ENCODE results near the gene DUOX2.

The DUOX2 gene

DNA sequence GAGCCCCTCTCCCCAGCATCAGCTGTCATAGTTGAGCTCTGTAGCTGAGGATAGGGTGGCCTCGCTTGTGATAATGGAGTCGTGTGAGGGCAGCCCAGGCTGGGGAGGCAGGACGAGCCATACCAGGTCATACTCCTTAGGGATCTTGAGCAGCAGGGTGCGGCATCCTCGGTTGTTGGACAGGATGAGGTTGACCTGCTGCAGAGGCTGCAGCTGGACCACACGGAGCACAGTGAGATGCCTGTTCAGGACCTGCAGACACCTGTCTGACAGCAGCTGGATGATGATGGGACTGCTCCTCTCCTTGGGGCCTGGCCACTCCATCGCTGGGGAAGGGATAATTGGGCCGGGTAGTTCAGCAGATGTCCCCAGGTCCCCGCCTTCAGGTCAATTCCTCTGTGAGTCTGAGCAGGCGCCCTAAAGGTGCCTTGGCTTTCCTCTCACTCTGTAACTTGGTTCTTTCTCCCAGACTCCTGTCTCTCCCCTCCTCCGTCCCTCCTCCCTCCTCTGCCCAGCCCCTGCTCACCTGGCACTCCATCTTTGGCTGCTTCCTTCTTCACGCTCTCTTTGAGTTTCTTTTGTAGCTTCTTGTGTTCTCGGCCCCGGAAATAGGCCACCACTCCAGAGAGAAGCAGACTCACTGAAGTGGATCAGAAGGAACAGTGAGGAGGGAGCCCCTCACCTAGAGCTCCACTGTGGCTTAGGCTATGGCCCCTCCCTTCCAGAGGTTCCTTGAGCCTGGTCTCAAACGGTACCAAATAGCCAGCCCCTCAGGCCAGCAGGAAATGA, 7.8 kb downstream of the DUOX2 start:
- ChIA-PET POLR2A (no interaction called here), CTCF (interaction anchor here (1.6 kb wide), 1 partner anchor 12 kb away, joined by 9 read pairs; no protein-coding TSS in a partner anchor)
- Histone ChIP-seq H3K4me1 (ENCODE audit: control insufficient read depth, insufficient read depth, low read length) (no peaks in the 10 kb centered on the region), H3K36me3 (ENCODE audit: control insufficient read depth in 2 of 2, insufficient read depth in 1 of 2, low read length in 2 of 2) (no peaks in the 10 kb centered on the region), H3K9me3 (ENCODE audit: control insufficient read depth, insufficient read depth, low read depth, low read length) (no peaks in the 10 kb centered on the region), H3K4me3 (ENCODE audit: low read depth, low read length) (no peak overlapping the region), H3K27ac (ENCODE audit: extremely low read depth, low read depth, low read length) (no peak overlapping the region)
- TF ChIP-seq GFI1B (tag by site-specific recombination; IDR thresholded peaks at IDR 0.05) (no peak), ZNF501 (tag by site-specific recombination; IDR thresholded peaks at IDR 0.05) (no peak), ZNF248 (tag by site-specific recombination; IDR thresholded peaks at IDR 0.05) (no peak), ZNF521 (tag by site-specific recombination; IDR thresholded peaks at IDR 0.05) (no peak), ZNF416 (tag by site-specific recombination; IDR thresholded peaks at IDR 0.05) (no peak), ZFP69B (tag by site-specific recombination; IDR thresholded peaks at IDR 0.05) (no peak), SCRT2 (tag by site-specific recombination; IDR thresholded peaks at IDR 0.05) (no peak), ZNF239 (tag by site-specific recombination; IDR thresholded peaks at IDR 0.05) (no peak), ZNF223 (tag by site-specific recombination; IDR thresholded peaks at IDR 0.05) (no peak), ZNF548 (tag by site-specific recombination; IDR thresholded peaks at IDR 0.05) (no peak), ZNF202 (tag by site-specific recombination; IDR thresholded peaks at IDR 0.05; ENCODE audit: borderline replicate concordance) (no peak), KLF7 (tag by site-specific recombination; IDR thresholded peaks at IDR 0.05; ENCODE audit: borderline replicate concordance) (no peak), ZNF37A (tag by site-specific recombination; IDR thresholded peaks at IDR 0.05) (no peak), ZNF626 (tag by site-specific recombination; IDR thresholded peaks at IDR 0.05) (no peak), ZNF155 (tag by site-specific recombination; IDR thresholded peaks at IDR 0.05) (no peak), ZNF664 (tag by site-specific recombination; IDR thresholded peaks at IDR 0.05) (no peak), RBAK (tag by site-specific recombination; IDR thresholded peaks at IDR 0.05) (no peak), SP2 (tag by site-specific recombination; IDR thresholded peaks at IDR 0.05) (no peak)
- TF ChIP-seq, protein P1, sequence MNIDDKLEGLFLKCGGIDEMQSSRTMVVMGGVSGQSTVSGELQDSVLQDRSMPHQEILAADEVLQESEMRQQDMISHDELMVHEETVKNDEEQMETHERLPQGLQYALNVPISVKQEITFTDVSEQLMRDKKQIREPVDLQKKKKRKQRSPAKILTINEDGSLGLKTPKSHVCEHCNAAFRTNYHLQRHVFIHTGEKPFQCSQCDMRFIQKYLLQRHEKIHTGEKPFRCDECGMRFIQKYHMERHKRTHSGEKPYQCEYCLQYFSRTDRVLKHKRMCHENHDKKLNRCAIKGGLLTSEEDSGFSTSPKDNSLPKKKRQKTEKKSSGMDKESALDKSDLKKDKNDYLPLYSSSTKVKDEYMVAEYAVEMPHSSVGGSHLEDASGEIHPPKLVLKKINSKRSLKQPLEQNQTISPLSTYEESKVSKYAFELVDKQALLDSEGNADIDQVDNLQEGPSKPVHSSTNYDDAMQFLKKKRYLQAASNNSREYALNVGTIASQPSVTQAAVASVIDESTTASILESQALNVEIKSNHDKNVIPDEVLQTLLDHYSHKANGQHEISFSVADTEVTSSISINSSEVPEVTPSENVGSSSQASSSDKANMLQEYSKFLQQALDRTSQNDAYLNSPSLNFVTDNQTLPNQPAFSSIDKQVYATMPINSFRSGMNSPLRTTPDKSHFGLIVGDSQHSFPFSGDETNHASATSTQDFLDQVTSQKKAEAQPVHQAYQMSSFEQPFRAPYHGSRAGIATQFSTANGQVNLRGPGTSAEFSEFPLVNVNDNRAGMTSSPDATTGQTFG (tag by site-specific recombination; IDR thresholded peaks at IDR 0.05; ENCODE audit: borderline replicate concordance) = no peak
- TF ChIP-seq, protein P2, sequence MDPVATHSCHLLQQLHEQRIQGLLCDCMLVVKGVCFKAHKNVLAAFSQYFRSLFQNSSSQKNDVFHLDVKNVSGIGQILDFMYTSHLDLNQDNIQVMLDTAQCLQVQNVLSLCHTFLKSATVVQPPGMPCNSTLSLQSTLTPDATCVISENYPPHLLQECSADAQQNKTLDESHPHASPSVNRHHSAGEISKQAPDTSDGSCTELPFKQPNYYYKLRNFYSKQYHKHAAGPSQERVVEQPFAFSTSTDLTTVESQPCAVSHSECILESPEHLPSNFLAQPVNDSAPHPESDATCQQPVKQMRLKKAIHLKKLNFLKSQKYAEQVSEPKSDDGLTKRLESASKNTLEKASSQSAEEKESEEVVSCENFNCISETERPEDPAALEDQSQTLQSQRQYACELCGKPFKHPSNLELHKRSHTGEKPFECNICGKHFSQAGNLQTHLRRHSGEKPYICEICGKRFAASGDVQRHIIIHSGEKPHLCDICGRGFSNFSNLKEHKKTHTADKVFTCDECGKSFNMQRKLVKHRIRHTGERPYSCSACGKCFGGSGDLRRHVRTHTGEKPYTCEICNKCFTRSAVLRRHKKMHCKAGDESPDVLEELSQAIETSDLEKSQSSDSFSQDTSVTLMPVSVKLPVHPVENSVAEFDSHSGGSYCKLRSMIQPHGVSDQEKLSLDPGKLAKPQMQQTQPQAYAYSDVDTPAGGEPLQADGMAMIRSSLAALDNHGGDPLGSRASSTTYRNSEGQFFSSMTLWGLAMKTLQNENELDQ (tag by site-specific recombination; IDR thresholded peaks at IDR 0.05; ENCODE audit: low read depth) = no peak

DNA sequence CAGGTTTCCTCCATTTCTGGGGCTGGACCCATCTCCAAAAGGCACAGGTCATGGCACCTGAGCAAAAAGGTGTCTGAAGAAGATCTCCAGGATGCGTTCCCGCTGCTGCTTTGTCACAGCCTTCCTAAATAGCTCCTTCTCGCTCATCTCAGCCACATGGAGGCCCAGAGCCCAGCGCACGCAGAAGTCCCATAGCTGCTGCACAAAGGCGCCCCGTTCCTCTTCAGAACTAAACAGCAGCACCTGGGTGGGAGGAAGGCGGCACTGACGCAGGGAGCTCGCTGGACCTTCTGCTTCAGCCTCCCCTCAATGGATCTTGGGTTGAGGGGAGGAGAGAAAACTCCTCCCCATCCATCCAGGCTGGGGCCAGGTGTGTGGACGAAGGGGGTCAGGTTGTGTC, 8.4 kb downstream of the DUOX2 start:
- ChIA-PET POLR2A (no interaction called here), CTCF (interaction anchor here (1.6 kb wide), 1 partner anchor 12 kb away, joined by 9 read pairs; no protein-coding TSS in a partner anchor)
- H3K4me1 ChIP-seq (ENCODE audit: control insufficient read depth, insufficient read depth, low read length) = no peaks in the 10 kb centered on the region
- no peak overlapping the region for H3K27ac ChIP-seq (ENCODE audit: extremely low read depth, low read depth, low read length)
- H3K9me3 ChIP-seq (ENCODE audit: control insufficient read depth, insufficient read depth, low read depth, low read length) = no peaks in the 10 kb centered on the region
- no peak overlapping the region for H3K4me3 ChIP-seq (ENCODE audit: low read depth, low read length)
- H3K36me3 ChIP-seq (ENCODE audit: control insufficient read depth in 2 of 2, insufficient read depth in 1 of 2, low read length in 2 of 2) = no peaks in the 10 kb centered on the region
- no peak for TF ChIP-seq ZFP69B (tag by site-specific recombination; IDR thresholded peaks at IDR 0.05)
- TF ChIP-seq, protein P3, sequence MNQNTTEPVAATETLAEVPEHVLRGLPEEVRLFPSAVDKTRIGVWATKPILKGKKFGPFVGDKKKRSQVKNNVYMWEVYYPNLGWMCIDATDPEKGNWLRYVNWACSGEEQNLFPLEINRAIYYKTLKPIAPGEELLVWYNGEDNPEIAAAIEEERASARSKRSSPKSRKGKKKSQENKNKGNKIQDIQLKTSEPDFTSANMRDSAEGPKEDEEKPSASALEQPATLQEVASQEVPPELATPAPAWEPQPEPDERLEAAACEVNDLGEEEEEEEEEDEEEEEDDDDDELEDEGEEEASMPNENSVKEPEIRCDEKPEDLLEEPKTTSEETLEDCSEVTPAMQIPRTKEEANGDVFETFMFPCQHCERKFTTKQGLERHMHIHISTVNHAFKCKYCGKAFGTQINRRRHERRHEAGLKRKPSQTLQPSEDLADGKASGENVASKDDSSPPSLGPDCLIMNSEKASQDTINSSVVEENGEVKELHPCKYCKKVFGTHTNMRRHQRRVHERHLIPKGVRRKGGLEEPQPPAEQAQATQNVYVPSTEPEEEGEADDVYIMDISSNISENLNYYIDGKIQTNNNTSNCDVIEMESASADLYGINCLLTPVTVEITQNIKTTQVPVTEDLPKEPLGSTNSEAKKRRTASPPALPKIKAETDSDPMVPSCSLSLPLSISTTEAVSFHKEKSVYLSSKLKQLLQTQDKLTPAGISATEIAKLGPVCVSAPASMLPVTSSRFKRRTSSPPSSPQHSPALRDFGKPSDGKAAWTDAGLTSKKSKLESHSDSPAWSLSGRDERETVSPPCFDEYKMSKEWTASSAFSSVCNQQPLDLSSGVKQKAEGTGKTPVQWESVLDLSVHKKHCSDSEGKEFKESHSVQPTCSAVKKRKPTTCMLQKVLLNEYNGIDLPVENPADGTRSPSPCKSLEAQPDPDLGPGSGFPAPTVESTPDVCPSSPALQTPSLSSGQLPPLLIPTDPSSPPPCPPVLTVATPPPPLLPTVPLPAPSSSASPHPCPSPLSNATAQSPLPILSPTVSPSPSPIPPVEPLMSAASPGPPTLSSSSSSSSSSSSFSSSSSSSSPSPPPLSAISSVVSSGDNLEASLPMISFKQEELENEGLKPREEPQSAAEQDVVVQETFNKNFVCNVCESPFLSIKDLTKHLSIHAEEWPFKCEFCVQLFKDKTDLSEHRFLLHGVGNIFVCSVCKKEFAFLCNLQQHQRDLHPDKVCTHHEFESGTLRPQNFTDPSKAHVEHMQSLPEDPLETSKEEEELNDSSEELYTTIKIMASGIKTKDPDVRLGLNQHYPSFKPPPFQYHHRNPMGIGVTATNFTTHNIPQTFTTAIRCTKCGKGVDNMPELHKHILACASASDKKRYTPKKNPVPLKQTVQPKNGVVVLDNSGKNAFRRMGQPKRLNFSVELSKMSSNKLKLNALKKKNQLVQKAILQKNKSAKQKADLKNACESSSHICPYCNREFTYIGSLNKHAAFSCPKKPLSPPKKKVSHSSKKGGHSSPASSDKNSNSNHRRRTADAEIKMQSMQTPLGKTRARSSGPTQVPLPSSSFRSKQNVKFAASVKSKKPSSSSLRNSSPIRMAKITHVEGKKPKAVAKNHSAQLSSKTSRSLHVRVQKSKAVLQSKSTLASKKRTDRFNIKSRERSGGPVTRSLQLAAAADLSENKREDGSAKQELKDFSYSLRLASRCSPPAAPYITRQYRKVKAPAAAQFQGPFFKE (tag by site-specific recombination; IDR thresholded peaks at IDR 0.05; ENCODE audit: borderline replicate concordance) = no peak
- TF ChIP-seq, protein P4, sequence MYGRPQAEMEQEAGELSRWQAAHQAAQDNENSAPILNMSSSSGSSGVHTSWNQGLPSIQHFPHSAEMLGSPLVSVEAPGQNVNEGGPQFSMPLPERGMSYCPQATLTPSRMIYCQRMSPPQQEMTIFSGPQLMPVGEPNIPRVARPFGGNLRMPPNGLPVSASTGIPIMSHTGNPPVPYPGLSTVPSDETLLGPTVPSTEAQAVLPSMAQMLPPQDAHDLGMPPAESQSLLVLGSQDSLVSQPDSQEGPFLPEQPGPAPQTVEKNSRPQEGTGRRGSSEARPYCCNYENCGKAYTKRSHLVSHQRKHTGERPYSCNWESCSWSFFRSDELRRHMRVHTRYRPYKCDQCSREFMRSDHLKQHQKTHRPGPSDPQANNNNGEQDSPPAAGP (tag by site-specific recombination; IDR thresholded peaks at IDR 0.05) = no peak
- no peak for TF ChIP-seq ZNF416 (tag by site-specific recombination; IDR thresholded peaks at IDR 0.05)
- TF ChIP-seq ZNF776 (tag by site-specific recombination; IDR thresholded peaks at IDR 0.05; ENCODE audit: borderline replicate concordance) = no peak
- no peak for TF ChIP-seq HOXA7 (CRISPR knock-in tag; IDR thresholded peaks at IDR 0.05; ENCODE audit: borderline replicate concordance)
- TF ChIP-seq GFI1B (tag by site-specific recombination; IDR thresholded peaks at IDR 0.05) = no peak

Measured in HEK293 (cell line).